ENCODE results near the gene PTPRD. TPM values are rescaled to one million over a fixed set of nuclear protein-coding genes. Genes with fewer than 3 reads are reported as not detected.

Gene PTPRD
- total and polyA plus RNA-seq, 2 donors (not counting 1 experiment from before 2014, with no cell fraction given), result 0.35 to 4.8 TPM

DNA sequence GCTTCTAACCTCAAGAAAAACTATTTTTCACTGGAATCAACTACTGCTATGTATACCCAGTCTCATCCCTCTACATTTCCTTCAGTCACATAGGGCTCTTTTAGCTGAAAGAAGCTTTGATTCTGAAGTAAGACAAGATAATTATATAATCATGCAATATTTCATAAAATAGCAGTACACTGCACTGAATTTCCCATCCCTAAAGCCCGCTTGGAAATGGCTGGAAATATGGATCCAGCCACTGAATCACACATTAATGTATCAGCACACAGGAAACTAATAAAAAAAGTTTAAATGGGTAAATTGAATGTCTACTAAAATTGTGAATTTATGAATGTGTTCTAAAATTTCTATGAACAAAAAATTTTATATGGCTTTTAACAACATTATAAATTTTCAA is 808.7 kb downstream of the PTPRD start:
- no peak overlapping the region for H3K4me3 ChIP-seq (replicated peaks in 1 of 4; ENCODE audit: control extremely low read depth in 1 of 4, insufficient read depth in 1 of 4, low read depth in 3 of 4, low read length in 4 of 4)
- no peaks in the 10 kb centered on the region for H3K9me3 ChIP-seq (ENCODE audit: control insufficient read depth, insufficient read depth, low read depth, low read length)
- H3K27ac ChIP-seq (ENCODE audit: insufficient read depth, low read length), result no peak overlapping the region
- no peaks in the 10 kb centered on the region for H3K79me2 ChIP-seq (ENCODE audit: control insufficient read depth, insufficient read depth, low read length)
- no peaks in the 10 kb centered on the region for H4K20me1 ChIP-seq (ENCODE audit: control insufficient read depth, extremely low read depth, insufficient read depth, low read length)
- H2AFZ ChIP-seq (ENCODE audit: low read length), result no peak overlapping the region
- no peak overlapping the region for H3K9ac ChIP-seq (ENCODE audit: insufficient read depth, low read length)
- H3K27me3 ChIP-seq (ENCODE audit: control insufficient read depth, insufficient read depth, low read length), result no peaks in the 10 kb centered on the region
- no peak for TF ChIP-seq EZH2 (IDR thresholded peaks at IDR 0.05; ENCODE audit: low read length, missing control alignments)
- TF ChIP-seq, protein P1, sequence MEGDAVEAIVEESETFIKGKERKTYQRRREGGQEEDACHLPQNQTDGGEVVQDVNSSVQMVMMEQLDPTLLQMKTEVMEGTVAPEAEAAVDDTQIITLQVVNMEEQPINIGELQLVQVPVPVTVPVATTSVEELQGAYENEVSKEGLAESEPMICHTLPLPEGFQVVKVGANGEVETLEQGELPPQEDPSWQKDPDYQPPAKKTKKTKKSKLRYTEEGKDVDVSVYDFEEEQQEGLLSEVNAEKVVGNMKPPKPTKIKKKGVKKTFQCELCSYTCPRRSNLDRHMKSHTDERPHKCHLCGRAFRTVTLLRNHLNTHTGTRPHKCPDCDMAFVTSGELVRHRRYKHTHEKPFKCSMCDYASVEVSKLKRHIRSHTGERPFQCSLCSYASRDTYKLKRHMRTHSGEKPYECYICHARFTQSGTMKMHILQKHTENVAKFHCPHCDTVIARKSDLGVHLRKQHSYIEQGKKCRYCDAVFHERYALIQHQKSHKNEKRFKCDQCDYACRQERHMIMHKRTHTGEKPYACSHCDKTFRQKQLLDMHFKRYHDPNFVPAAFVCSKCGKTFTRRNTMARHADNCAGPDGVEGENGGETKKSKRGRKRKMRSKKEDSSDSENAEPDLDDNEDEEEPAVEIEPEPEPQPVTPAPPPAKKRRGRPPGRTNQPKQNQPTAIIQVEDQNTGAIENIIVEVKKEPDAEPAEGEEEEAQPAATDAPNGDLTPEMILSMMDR (conservative IDR thresholded peaks at IDR 0.05 in 1 of 2, IDR thresholded peaks at IDR 0.05 in 1 of 2; ENCODE audit: low read depth in 1 of 2, low read length in 2 of 2), result no peak
- no peaks in the 10 kb centered on the region for H3K4me1 ChIP-seq (ENCODE audit: control insufficient read depth, extremely low read depth, insufficient read depth, low read length)
- no peaks in the 10 kb centered on the region for H3K36me3 ChIP-seq (ENCODE audit: control insufficient read depth, insufficient read depth, low read length)
- no peak for DNase-seq (ENCODE audit: low read depth in 2 of 2)
- no peak overlapping the region for H3K4me2 ChIP-seq (ENCODE audit: extremely low read depth, insufficient read depth, low read length)

- Histone ChIP-seq H4K20me1 (ENCODE audit: control insufficient read depth, extremely low read depth, insufficient read depth, low read length) (no peaks in the 10 kb centered on the region), H3K4me3 (replicated peaks in 1 of 4; ENCODE audit: control extremely low read depth in 1 of 4, insufficient read depth in 1 of 4, low read depth in 3 of 4, low read length in 4 of 4) (no peak overlapping the region), H3K27me3 (ENCODE audit: control insufficient read depth, insufficient read depth, low read length) (no peaks in the 10 kb centered on the region), H3K79me2 (ENCODE audit: control insufficient read depth, insufficient read depth, low read length) (no peaks in the 10 kb centered on the region), H3K9ac (ENCODE audit: insufficient read depth, low read length) (no peak overlapping the region), H2AFZ (ENCODE audit: low read length) (no peak overlapping the region), H3K27ac (ENCODE audit: insufficient read depth, low read length) (no peak overlapping the region), H3K9me3 (ENCODE audit: control insufficient read depth, insufficient read depth, low read depth, low read length) (no peaks in the 10 kb centered on the region), H3K4me1 (ENCODE audit: control insufficient read depth, extremely low read depth, insufficient read depth, low read length) (no peaks in the 10 kb centered on the region), H3K4me2 (ENCODE audit: extremely low read depth, insufficient read depth, low read length) (no peak overlapping the region), H3K36me3 (ENCODE audit: control insufficient read depth, insufficient read depth, low read length) (no peaks in the 10 kb centered on the region)
- DNase-seq (ENCODE audit: low read depth in 2 of 2), result no peak
- TF ChIP-seq EZH2 (IDR thresholded peaks at IDR 0.05; ENCODE audit: low read length, missing control alignments), result no peak
- TF ChIP-seq, protein P1 (conservative IDR thresholded peaks at IDR 0.05 in 1 of 2, IDR thresholded peaks at IDR 0.05 in 1 of 2; ENCODE audit: low read depth in 1 of 2, low read length in 2 of 2), result no peak
Observed at GRCh38 chr9:9799287-9799686, 813.5 kb downstream of the PTPRD start.

DNA sequence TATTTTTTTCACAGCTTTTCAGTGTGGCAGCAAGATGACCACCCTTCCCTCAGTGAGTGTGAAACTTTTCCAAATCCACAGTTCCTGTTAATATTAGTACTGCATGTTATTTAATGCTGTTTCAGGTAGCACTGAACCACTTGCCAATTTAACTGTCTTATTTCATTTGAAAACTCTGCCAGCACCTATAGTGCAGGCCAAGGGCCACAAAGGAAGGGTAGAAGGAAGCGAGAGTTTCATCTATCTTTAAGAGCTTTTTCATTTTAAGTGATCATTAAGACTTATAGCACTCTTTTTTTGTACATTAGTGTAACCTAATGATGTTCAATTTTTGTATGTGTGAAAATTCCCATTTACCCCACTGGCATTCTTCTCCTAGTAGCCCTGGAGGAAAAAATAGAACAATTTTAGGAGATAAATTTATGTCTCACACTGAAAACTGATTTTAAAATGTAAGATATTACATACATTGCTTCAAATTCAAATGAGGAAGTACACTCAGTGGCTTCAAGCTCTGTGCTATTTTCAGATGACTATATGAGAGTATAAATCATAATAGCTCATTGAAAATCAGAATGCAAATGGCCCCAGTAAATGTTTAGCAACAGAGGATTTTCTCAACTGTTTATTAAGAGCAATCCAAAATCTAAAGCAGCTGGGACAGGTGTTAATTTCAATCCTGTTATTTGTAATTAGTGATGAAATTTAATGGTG is 820.5 kb downstream of the PTPRD start:
- Histone ChIP-seq H3K36me3 (ENCODE audit: control insufficient read depth, insufficient read depth, low read length) (no peaks in the 10 kb centered on the region), H2AFZ (ENCODE audit: low read length) (no peak overlapping the region), H4K20me1 (ENCODE audit: control insufficient read depth, extremely low read depth, insufficient read depth, low read length) (no peaks in the 10 kb centered on the region), H3K79me2 (ENCODE audit: control insufficient read depth, insufficient read depth, low read length) (no peaks in the 10 kb centered on the region), H3K27ac (ENCODE audit: insufficient read depth, low read length) (no peak overlapping the region), H3K27me3 (ENCODE audit: control insufficient read depth, insufficient read depth, low read length) (no peaks in the 10 kb centered on the region), H3K9ac (ENCODE audit: insufficient read depth, low read length) (no peak overlapping the region), H3K4me2 (ENCODE audit: extremely low read depth, insufficient read depth, low read length) (no peak overlapping the region), H3K9me3 (ENCODE audit: control insufficient read depth, insufficient read depth, low read depth, low read length) (no peaks in the 10 kb centered on the region), H3K4me3 (replicated peaks in 1 of 4; ENCODE audit: control extremely low read depth in 1 of 4, insufficient read depth in 1 of 4, low read depth in 3 of 4, low read length in 4 of 4) (no peak overlapping the region), H3K4me1 (ENCODE audit: control insufficient read depth, extremely low read depth, insufficient read depth, low read length) (no peaks in the 10 kb centered on the region)
- no peak for TF ChIP-seq EZH2 (IDR thresholded peaks at IDR 0.05; ENCODE audit: low read length, missing control alignments)
- TF ChIP-seq, protein P1 (conservative IDR thresholded peaks at IDR 0.05 in 1 of 2, IDR thresholded peaks at IDR 0.05 in 1 of 2; ENCODE audit: low read depth in 1 of 2, low read length in 2 of 2), result no peak
- no peak for DNase-seq (ENCODE audit: low read depth in 2 of 2)

Measured in fibroblast of lung (primary cell).